ENCODE data around the gene HES2.
"Not testable (repeated sequence)": the region's sequence is repeated elsewhere in the genome, so short reads cannot be mapped to it uniquely, and the experiment has no call there.

Gene HES2

DNA sequence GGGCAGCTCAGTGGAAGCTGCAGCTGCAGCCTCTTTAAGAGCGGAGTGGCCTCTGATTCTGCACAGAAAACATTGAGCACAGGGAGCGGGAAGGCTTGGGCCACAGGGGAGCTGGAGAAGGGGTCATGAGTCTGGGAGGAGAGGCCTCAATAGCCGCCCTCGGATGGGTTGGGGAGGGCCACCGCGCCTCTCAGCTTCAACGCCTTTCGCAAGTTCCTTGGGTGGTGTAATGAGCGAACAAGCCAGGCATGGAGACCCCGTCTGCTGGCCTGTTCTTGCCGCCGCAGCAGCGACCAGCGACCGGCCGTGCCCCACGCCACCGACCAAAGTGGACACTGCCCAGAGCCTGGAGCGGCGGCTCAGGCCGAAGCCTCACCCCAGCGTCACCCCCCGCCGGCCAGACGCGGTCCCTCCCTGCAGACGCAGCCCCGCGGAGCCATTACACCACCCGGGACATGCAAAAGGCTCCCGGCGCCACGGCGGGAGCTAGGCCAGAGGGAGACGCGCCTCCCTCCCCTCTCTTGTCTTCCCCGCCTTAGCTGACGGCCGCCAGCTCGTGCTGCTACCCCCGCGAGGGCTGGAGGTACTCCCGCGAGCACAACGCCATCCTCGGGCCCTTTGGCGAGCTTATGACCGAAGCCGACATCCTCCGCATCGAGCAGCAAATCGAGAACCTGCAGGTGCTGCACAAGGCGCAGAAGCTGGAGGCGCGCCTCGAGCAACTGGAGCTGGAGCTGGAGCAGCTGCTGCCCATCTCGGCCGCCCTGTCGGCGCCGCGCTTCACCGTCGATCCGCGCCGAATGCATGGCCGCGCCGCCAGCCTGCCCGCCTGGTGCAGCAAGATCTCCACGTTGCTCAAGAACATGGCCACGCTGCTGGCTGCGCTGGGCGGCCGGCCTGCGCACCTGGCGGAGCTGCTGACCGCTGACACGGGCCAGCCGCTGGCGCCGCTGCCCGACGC, 34.5 kb upstream of the HES2 start:
- not testable (repeated sequence) for DNase-seq

DNA sequence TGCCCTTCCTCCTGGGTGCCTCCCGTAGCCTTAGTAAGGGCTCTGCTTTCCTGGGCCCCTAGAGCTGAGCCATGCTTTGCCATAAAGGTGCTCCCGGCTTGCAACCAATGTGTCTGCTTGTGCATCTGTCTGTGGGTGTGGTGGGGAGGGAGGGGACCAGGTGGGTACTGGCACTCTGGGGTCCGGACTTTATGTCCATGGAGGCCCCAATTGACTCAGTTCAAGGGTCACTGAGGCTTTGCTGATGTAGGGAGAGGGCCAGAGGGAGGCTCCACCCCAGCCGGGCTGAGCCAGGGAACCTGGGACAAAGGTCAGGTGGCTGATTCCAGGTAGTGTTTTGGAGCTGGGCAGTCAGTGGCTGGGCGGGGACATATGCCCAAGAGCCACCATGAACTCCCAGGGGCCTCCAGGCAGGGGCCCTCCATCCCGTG, 31.2 kb upstream of the HES2 start:
- no peak for DNase-seq

DNA sequence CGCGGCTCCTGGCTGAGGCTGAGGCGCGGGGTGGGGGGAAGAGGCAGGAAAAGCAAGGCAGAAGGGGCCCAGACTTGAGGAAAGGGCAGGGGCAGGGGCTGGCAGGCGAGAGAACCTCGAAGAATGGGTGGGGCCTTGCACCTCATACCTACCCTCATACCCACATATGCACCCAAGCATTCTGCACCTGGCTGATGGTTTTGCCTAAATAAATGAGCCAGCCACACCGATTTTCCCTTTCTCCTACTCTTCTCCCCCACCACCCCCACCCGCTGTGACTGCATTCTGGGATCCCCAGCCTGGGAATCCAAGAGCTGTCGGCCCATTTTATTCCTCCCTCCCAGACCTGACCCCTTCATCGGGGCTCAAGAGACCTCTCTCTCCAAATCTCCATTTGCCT, 30.8 kb upstream of the HES2 start:
- not testable (repeated sequence) for DNase-seq

DNA sequence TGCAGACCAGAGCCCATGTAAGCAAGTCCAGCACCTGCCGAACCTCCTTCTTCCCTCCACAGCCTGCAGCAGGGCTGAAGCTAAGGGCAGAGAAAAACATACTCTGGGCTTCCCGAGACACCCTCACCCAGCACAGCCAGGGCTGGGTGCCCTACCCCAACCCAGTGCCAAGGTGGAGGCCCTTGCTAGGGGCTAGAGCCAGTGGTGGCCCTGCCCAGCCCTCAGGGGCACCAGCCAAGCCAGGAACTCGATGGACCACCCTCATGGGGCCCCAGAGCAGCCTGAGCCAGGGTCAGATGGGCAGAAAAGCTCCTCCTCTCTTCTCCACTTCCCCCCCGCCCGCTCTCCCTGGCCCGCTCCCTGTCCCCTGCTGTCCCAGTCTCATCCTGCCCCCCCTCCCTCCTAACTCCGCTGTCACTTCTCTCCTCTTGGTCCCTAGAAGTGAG, 30.3 kb upstream of the HES2 start:
- no peak for DNase-seq

DNA sequence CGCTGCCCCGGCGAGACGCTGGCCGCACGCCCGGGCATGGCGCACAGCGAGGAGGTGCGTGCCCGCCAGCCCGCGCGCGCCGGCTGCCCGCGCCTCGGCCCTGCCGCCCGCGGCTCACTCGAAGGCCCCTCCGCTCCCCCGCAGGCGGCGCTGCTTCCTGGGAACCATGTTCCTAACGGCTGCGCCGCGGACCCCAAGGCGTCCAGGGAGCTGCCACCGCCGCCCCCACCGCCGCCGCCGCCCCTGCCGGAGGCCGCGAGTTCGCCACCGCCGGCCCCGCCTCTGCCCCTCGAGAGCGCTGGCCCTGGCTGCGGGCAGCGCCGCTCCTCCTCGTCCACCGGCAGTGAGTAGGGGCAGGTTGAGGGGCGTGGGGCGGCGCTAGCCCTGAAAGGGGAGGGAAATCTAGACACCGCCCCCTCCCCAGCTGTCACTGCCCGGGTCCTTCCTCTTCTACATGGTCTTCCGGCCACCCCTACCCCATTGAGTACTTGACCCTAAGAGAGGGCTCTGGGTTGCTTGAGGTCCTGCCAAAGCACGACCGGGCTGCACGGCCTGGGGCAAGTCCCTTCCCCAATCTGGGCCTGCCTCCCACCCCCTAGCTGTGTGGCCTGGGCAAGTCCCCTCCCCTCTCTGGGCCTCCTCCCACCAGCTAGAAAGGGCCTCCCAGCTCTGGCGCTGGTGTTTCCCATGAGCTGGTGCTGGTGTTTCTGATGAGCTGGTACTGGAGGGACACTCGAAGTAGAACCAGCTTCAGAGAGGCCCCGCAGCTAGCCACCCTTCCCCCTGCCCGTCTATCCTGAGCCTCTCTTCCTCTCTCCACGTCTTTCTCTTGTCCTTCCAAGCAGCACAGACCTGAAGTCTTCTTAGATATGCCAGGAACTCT, 29.3 kb upstream of the HES2 start:
- no peak for DNase-seq

DNA sequence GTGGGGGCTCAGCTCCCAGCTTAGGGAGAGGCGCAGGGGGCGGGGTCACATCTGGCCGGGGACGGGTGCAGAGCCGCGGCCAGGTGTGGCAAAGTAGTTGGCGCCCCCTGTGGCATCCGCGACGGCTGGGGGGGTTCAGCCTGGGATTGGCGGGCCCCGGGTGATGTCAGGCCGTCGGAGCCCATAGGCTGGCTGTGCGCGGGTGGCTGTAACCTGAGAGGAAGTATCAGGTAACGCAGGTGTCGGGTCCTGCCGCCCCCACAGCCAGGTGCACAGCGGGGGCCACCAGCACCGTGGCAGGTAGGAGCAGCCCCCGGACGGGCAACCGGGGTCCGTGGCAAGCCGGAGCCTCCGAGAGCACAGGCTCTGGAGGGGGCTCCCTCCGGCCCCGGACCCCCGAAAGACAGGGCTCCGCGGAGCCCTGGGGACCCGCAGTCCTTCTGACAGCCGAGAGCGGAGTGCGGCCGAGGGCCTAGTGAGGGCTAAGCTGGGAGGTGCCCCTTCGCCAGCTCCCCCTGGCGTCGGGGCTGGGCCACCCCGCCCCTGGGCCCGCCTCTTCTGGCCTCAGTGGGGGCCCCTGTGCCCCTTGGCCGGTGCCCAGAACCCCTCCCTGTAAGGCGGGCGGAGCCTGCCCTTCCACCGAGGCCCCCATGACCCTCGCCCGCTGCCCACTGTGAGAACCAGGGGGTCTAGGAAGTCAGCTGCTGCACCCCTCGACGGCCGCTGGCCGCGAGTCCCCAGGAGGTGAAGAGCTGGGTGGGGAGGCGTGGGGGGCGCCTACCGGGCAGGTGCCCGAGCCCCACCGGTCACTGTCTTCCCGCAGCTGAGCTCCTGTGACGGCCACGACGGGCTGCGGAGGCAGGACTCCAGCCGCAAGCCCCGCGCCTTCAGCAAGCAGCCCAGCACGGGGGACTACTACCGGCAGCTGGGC, 28.4 kb upstream of the HES2 start:
- peak; percentile 67 for DNase-seq

DNA sequence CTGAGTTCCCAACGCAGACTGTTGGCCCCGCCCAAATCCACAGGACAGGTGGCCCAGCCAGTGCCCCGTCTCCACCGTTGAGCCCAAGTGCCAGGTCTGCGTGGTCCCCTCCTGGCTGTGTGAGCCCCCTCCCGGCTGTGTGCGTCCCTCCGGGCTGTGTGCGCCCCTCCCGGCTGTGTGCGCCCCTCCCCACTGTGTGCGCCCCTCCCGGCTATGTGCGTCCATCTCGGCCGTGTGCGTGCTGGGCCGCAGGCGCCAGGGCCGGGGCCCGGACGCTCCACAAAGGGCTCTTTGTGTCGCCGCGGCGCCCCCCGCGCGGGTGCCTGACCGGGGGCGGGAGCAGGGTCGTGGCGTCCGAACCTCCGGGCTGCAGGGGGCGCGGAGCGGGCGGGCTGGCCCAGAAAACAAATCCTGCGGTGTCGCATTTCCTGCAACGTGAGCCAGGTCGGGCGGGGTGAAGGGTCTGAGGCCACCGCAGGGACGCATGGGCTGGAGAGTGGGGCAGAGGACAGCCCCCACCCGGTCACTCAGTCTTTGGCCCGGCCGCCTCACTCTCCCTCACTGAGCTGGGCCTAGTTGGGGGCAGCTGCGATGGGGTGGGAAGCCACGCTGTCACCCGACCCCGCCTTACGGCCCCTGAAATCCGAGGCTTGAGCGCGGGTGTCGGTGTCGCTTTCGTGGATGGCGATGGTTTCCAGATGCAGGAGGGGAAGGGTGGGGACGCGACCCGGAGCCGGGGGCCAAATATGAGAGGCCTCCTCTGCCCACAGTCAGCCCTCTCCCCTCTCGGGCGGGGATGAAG, 27.5 kb upstream of the HES2 start:
- peak; percentile 5 for DNase-seq

DNA sequence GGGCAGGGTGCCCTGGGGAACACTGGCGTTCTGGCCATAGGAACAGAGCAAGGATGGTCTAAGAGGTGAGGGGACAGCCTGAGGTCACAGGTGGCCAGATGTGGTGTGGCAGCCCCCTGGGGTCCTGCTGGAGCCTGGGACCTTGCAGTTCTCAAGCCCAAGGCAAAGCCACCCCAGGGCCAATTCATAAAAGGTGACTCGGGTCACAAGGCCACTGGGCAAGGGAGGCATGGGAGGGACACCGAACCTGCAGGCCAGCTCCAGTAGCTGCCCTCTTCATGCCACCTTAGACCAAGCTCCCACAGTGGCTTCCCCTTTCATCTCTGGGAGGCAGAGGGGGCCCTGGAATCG, 26.9 kb upstream of the HES2 start:
- no peak for DNase-seq

DNA sequence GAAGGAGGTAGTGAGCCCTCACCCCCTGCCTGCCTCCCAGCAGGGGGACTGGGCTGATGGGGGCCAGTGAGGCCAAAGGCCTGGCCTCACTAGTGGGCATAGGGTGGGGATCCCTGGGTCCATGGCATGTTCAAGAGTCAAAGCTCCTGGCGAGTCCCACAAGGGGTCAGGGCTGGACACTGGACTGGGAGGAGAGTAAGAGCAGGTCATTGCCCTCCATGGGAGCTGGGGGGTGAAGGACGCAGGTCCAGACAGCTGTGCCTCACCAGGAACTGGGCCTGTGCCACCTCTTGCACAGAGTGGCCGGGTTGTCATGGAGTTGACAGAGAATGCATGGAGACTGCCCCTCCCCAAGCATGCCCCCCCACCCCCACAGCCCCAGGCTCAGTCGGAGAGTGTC, 26.2 kb upstream of the HES2 start:
- not testable (repeated sequence) for DNase-seq

DNA sequence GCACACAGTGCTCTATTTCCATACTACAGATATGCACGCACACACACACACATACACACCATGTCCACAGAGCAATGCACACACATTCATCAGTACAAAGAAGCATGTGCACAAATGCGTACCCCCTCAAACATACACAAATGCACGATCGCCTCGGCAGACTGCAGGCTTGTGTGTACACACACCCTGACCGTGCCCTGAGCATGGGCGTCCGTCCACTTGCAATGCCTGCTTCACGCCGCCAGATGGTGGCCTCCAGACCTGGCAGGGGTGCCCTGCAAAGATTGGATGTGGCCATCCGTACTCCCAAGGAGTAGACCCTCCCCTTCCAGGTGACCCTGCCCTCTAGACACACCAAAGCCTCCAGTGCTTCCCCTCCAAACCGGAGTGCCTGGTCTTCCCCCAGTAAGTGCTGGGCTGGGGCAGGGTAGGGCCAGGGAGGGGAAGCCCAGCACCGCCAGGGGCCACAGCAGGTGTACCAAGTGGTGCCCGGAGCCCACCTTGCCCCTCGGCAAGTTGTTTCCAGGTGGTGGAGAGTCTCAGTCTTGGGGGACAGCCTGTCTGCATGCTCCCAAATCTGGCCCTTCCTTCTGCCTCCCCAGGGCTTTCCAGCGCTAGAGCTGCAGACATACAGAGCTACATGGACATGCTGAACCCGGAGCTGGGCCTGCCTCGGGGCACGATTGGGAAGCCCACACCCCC, 25.5 kb upstream of the HES2 start:
- no peak for DNase-seq

DNA sequence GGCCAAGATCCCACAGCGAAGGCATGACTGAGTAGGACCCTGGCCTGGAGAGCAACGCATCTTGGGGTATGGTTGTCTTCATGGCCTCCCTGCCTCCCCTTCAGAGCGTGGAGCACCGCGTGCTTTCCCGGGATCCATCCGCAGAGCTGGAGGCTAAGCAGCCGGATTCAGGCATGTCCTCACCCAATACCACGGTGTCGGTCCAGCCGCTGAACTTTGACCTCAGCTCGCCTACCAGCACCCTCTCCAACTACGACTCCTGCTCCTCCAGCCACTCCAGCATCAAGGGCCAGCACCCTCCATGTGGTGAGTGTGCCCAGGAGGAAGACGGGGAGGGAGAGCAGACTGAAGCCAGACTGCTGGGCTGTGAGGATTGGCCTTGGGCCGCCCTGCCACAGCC, 24.7 kb upstream of the HES2 start:
- no peak for DNase-seq

DNA sequence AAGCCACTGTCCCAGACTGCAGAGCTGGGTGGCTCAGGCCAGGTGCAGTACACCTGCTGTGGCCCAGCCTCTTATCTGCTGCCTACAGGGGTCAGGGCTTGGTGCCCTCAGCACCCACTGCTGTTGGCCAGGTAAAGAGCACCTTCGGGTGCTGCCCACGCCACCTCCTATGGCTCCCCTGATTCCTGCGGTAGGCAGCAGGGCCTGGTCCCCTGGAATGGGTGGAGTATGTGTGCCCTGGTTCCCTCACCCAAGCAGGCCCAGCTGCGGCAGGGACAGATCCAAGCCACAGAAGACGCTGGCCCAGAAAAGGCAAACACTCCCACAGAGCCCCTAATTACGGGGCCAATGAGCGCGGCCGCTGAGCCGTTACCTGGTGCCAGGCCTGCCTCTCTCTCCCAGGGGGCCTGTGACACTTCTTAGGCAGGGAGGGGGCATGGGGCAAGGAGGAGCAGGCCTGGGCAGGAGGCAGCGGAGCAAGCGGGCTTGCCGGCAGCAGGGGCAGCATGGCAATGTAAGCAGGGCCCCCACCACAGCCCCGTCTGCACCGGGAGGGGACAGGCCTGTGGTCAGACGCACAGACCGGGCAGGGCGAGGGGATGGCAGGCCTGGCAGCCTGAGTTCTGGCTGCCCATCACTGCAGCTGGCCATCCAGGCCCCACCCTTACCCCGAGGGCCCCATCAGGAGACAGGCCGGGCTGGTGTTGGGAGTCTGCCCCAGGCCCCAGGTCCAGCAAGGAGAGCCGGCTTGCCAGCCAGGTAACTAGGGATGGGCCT, 23.8 kb upstream of the HES2 start:
- DNase-seq, result no peak

DNA sequence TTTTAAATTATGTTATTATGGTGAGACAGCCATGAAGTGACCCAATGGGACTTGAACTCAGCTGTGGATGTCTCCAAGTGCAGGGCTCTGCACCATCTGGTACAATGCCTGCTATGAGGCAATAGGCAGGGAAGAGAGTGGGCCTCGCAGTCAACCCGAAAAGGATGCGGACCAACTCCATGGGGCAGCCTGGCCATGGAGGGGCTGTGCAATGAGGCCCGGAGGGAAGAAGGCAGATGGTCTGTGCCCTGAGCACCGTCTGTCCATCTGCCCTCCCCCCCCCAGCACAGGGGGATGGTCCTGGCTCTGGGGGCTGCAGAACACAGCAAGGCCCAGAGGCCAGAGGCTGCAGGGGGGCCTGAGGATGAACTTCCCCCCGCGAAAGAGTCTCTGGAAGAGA, 21.9 kb upstream of the HES2 start:
- DNase-seq, result no peak

DNA sequence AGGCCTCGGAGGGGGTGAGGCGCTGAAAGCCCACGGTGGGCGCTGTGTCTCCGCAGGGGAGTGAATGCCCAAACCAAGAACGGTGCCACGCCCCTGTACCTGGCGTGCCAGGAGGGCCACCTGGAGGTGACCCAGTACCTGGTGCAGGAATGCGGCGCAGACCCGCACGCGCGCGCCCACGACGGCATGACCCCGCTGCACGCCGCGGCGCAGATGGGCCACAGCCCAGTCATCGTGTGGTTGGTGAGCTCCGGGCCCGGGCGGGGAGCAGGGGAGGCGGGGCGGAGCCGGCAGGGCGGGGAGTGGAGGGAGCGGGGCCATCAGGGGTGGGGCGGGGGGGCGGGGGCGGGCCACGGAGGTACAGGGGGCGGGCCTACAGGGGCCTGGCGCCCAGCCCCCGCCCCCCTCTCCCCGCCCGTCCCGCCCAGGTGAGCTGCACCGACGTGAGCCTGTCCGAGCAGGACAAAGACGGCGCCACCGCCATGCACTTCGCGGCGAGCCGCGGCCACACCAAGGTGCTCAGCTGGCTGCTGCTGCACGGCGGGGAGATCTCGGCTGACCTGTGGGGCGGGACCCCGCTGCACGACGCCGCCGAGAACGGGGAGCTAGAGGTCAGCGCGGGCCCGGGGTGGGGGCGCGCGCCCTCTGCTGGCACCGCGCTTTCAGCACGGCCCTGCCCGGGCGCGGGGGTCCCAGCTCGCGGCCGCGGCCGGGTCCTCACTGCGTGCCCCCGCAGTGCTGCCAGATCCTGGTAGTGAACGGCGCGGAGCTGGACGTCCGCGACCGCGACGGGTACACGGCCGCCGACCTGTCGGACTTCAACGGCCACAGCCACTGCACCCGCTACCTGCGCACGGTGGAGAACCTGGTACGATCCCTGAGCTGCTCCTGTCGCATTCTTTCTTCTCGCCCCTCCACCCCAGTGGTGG, 20.7 kb upstream of the HES2 start:
- peak; percentile 21 for DNase-seq

DNA sequence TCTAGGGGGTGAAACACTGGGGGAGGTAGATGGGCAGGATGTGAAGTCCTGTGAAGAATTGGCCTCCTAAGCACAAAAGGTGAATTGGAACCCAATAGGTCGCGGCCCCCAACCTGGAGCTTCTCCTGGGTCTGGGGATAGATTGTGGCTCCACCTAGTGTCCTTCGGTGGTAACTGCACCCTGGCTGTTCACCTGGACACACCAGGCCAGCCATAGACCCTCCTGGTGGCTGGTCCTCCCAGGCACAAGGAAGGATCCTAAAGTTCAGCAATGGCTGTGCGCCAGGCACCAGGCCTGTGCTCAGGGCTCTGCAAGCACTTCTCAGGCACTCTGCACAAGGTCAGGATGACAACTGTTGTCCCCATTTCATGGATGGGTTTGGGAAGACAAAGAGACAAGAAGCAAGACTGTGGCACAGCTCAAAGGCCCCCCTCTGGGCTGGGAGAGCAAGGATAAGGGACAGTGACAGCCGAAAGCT, 18.4 kb upstream of the HES2 start:
- peak; percentile 53 for DNase-seq

DNA sequence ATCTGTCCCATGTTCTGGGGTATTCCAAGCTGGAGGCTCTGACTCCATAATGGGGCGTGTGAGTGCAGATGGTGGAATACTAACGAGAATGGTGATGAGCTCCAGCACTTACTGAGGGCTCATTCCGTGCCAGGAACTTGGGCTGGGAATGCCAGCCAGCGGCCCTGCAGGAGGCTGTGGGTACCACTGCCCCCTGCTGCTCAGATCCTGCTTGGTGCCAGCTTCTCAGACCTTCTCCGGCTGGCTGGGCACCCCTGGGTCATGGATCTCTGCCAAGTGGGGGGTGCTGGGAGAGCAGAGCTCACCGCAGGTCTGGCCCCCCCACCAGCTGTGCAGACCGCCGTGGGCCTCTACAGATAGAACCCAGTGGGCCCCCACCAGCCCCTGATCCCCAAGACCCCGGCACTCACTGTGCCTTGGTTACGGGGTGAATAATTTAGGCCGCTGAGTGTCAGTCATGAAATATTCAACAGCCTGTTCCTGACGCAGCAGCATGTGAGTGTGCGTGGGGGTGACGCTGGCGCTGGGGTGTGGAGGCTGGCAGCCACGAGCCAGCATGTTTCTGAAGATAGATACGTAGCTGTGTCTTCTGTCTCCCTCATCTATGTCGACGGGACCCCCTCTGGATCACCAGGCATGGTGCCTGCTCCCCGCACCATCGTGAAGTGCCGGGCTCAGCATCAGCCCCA, 17.4 kb upstream of the HES2 start:
- DNase-seq, result not testable (repeated sequence)

DNA sequence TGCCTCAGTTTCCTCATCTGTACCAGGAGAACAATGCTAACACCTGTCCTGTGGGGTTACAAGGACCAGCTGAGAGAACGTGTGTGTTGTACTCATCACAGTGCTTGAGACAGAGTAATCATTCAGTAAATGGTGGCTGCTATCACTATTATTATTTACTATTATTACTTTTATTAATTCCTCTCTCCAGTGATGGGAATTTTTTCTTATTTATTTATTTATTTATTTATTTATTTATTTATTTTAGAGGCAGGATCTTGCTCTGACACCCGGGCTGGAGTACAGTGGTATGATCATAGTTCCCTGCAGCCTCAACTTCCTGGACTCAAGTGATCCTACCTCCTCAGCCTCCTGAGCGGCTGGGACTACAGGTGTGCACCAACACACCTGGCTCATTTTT, 16.6 kb upstream of the HES2 start:
- not testable (repeated sequence) for DNase-seq

DNA sequence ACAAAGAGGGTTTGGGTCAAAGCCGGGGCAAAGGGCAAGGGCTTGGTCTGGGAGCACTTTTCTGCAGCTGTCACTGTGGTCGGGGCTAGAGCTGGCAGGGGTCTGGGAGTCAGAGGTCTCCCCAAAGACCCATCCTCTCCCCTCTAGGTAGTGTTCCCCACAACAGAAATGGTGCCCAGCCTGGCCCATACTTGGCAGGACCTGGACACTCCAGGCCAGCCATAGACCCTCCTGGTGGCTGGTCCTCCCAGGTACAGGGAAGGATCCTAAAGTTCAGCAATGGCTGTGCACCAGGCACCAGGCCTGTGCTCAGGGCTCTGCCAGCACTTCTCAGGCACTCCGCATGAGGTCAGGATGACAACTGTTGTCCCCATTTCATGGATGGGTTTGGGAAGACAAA, 15.8 kb upstream of the HES2 start:
- DNase-seq, result no peak
